HG02759 (cell line): ENCODE measurements around the gene PSMD5.

ENCODE experiments used
- ATAC-seq: cut with Tn5 transposase; IDR thresholded peaks from one replicate; pipeline ENCODE4 v1.9.1; 2021; ENCODE audit warnings: mild to moderate bottlenecking, moderate library complexity; ENCODE audit not compliant: unreplicated experiment

PSMD5 gene

GRCh38 chr9:120856700-120857099, 14.0 kb upstream of the PSMD5 start:
- ATAC-seq = no peak

DNA sequence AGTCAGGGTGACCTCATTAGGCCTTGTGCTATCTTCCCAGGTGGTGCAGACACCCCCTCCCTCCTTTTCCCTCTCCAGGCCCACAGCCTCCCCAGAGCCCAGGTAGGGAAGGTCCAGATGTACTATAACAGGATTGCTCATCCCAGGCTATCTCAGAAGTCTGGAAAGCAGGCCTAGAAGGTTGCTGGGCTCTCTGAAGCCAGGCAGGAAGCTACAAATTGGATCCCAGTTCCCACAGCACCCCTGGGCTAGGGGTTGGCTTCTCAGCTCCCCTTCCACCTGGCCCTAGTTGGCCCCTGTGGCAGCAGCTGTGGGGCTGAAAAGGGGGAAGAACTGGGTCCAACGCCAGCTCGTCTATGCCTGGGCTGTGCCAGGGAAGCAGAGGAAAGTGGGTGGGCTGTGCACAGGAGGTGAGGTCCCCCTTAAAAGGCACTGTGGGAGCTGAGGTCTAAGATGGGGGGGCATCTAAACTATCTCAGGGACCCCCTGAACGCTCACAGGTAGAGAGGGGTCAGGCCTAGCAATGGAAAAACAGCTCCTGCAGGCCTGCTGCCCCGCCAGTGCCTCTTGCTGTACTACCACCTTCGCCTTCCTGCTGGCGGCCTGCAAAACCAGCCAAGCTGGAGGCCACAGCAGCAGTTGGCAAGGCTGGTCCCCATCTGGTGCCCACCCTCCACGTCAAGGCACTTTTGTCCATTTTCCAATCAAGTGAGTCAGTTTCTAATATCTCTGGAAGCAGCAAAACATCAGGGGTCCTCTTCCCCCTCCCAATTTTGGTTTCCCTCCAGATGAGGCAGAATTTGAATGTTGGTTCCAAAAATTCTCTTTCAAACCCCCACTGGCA, 13.3 kb upstream of the PSMD5 start:
- ATAC-seq = no peak

DNA sequence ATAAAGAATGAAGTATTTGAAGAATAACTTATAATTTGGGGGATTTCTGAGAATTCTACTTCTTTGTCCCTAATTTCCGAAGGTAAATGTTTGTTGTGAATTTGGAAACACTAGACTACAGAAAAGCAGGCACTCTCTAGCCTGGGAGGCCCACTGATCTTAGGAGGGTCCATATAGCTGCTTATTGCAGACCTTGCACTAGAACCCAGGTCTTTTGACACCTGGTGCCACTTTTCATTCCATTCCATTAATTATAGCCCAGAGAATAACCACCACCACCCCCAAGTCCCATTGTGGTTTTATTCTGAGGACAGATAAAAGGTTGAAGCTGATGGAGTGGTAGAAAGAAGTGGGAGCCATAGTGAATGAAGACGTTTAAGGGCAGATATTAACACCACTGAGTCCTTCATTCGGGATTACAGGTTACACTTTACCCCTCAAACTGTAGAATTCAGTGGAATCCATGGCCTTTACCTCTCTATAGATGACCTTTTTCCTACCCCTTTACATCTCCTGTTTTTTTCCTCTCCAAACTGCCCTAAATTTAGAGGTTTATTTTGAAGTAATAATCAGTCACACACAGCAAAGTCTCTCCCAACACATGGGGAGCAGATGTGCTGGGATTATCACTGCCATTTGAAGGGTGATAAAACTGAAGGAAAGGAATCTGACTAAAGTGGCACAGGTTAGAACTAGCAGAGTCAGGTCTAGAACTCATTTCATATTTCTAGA, 12.0 kb upstream of the PSMD5 start:
- no peak for ATAC-seq

DNA sequence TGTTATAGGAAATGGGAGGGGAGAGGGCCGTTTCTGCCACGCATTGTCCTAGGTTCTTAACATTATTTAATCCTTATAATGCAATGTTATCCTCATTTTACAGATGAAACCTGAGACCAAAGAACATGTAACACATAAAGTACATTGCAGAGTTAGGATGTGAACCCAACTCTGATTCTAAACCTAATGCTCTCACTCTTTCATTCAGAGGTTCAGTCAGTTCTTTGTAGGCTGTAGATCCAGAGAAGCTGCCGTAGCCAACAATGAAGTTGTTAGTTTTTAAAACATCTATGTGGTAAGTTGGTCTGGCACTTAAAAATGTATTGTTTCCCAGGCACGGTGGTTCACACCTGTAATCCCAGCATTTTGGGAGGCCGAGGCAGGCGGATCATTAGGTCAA, 10.5 kb upstream of the PSMD5 start:
- ATAC-seq = no peak

DNA sequence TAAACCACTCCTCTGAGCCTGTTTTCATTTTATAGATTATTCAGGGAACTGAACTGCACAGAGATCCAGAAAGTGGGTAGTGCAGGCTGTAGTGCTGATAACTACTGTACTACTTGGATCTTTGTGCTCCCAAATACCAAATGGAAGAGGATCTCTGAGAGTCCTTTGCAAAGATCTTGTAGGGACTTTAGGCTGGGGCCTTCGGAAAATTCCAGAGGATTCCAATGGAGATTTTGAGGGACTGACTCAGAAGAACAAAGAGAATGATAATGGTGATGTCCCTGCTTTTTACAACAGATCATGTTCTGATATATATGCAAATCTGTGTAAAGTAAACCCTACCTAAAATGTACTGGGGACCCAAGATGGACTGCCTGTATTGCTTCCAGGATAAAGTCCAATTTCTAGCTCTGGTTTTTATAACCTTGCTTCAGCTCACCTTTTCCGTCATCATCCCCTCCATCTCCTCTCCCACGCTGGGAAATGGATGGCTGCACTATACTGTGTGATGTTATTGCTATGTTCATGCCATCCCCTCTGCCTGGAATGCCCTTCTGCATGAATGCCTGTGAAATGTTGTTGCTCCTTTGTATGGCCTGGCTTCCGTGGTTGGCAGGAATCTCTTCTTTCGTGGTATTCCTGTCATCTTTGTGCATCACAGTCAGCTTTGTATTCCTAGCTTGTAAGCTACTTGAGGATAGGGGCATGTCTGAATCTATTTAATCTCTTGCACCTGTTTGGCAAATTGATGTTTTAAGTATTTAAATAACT, 9.7 kb upstream of the PSMD5 start:
- no peak for ATAC-seq

GRCh38 chr9:120851449-120851848, 8.7 kb upstream of the PSMD5 start:
- ATAC-seq = no peak

DNA sequence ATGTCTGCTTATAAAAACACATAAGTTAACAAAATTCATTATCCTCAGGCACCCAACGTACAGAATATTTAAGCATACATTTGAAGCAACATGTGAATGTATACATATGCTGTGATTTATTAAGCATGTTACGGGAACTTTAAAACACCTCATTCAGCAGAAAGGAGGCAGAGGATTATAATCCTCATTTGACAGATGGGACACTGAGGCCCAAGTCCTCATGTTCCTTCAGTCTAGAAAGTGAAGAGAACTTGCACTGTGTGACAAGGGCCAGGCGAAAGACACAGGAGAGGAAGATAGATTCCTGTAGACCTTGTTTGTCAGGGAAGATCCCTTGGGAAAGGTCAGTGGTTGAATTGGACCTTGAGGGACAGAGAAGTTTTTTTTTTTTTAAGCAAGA, 7.6 kb upstream of the PSMD5 start:
- ATAC-seq = no peak

GRCh38 chr9:120846906-120847305, 4.2 kb upstream of the PSMD5 start:
- no peak for ATAC-seq

GRCh38 chr9:120846251-120846889, 3.6 kb upstream of the PSMD5 start:
- ATAC-seq = no peak

DNA sequence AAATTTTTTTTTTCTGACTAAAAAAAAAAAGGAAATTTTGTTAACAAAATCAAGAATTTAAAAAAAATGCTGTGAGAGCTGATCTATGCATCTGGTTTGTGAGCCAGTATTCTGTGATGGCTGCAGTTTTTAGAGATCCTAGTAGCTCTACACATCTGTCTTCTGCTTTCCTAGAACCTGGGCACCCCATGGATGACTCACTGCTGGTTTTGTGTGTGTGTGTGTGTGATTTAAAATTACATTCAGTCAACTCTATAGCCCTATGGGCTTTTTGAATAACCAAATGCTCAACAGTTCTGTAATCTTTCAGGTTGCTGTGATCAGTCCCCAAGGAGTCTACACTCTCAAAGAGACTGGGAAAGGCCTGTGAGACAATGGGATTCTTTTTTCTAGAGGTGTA, 2.5 kb upstream of the PSMD5 start:
- ATAC-seq = no peak

GRCh38 chr9:120841930-120842684, 615 bp downstream of the PSMD5 start:
- peak; percentile 13 for ATAC-seq

GRCh38 chr9:120839146-120839545, 3.6 kb downstream of the PSMD5 start:
- ATAC-seq = no peak

DNA sequence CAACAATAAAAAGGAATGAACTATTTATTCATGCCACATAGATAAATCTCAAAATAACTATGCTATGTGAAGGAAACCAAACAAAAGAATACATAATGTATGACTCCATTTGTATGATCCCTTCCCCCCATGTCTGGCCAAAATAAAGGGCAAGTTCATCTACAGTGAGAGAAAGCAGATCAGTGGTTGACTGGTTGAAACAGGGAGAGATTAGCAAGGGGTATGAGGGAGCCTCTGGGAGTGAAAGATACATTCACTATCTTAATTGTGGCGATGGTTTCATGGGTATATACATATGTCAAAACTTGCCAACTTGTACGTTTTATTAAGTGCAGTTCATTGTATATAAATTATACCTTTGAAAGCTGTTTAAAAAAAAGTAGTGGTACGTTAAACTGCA, 4.8 kb downstream of the PSMD5 start:
- no peak for ATAC-seq

GRCh38 chr9:120833325-120833724, 9.4 kb downstream of the PSMD5 start:
- ATAC-seq = no peak

DNA sequence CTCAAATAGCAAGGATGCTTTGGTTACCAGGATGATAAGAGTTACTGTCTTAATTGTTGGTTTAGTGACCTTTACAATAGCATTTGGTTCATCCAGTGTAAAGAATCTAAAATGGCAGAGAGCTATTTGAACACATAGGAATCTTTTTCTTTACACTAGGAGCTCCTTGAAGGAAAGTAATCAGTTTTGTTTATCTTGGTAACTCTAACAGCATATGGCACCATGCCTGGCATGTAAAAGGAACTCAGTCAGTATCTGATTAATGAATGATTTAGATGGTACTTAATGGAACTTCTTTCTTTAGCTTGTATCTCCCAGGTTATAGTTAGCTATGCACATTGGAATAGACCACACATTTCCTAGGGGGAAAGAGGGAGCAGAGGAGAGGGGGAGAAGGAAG, 9.9 kb downstream of the PSMD5 start:
- no peak for ATAC-seq

DNA sequence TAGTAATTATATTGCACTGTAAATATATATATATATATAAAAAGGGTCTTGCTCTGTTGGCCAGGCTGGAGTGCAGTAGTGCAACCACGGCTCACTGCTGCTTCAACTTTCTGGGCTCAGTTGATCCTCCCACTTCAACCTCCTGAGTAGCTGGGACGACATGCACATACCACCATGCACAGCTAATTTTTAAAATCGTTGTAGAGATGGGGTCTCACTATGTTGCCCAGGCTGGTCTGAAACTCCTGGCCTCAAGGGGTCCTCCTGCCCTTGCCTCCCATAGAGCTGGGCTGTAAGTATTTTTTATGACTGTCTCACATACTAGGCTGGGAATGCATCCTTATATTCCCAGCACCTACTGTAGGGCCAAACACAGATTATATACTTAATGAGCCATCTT, 11.9 kb downstream of the PSMD5 start:
- no peak for ATAC-seq

- no peak for ATAC-seq
Observed at GRCh38 chr9:120830151-120830550, 12.6 kb downstream of the PSMD5 start.

DNA sequence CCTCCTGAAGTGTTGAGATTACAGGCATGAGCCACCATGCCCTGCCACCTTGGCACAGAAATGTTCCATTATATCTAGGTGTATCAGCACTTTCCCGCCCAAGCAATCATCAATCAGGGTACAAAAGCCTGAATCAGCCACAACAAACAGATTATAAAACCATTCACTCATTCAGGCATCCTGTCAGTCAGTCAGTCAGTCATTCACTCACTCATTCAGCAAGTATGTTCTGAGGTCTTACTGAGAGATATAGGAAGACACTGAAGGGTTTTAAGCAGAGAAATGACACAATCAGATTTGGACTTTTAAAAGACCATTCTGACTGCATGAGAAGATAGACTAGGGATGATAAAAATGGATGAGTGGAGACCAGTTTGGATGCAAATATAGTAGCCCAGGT, 13.1 kb downstream of the PSMD5 start:
- no peak for ATAC-seq

DNA sequence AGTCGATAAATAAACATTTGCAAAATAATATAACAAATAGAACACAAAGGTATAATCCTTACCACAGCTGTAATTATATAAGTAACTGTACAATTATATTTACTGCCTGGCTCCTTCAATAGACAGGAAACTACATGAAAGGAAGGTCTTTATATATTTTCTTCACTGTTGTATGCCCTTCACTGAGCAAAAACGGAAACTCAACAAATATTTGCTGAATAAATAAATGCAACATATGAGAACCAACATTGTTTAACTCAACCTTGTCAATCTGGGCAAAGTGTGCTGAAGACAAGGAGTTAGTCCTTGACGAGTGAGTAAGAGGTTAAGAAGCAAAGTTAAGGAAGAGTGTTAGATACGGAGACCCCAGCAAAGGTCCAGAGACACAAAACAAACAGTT, 22.6 kb downstream of the PSMD5 start:
- no peak for ATAC-seq

- no peak for ATAC-seq
Observed at GRCh38 chr9:120818595-120818994, 24.1 kb downstream of the PSMD5 start.
